GM20431 (cell line): ENCODE measurements around the gene PELI1.

ENCODE experiments used
- in situ Hi-C: fragments of 300-500 bp; cut with MseI, MboI; formaldehyde crosslinking; loops from one replicate; pipeline ENCODE4 v1.15.0; 2020; ENCODE audit warnings: low sequenced_read_pairs; ENCODE audit not compliant: unreplicated experiment

PELI1 gene, protein sequence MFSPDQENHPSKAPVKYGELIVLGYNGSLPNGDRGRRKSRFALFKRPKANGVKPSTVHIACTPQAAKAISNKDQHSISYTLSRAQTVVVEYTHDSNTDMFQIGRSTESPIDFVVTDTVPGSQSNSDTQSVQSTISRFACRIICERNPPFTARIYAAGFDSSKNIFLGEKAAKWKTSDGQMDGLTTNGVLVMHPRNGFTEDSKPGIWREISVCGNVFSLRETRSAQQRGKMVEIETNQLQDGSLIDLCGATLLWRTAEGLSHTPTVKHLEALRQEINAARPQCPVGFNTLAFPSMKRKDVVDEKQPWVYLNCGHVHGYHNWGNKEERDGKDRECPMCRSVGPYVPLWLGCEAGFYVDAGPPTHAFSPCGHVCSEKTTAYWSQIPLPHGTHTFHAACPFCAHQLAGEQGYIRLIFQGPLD

DNA sequence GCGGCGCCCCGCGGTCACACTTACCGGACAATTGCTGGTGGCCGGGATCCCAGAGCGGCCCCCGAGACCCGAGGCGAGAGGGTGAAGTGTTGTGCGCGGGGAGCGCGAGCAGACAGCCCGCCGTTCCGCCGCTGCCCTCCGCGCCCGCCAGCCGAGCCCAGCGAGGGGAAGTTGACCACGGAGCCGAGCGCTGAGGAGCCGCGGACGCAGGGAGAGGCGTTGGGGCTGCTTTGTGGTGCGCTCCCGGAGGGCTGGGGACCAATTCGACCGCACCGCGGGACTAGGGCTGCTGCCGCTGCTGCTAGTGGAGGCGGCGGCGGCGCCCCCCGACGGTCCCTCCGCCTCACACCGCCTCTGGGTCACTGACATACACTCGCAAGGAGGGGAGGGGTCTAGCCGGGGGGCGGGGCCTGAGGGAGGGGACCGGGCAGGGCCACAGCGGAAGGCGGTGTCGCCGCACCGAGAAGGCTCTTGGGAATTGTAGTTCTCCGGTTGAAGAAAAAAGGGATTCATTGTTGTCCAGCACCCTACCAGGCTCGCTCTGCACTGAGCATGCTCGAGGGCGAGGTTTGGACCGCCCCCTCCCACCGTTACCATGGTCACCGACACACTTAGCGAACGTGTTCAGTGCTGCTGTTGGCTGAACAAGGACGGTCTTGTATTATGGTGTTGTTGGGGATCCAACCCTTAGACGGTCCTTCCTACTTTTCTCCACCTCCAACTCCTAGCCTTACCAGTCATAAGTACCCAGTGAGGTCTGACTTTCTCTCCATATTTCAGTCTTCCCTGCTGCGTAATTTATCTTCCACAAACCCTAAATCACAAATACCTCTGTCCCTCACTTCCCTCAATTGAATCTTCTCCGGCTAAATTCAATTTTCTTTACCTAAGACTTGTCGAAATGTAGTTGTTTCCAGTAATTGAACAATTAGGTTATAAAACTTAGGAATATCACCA, at the start of gene PELI1:
PELI1 (minus strand) TSS at position 364 of the 957 bp plus-strand sequence. CDS start 36,110 bp downstream, outside the sequence.
- in situ Hi-C loops: no loop called here

DNA sequence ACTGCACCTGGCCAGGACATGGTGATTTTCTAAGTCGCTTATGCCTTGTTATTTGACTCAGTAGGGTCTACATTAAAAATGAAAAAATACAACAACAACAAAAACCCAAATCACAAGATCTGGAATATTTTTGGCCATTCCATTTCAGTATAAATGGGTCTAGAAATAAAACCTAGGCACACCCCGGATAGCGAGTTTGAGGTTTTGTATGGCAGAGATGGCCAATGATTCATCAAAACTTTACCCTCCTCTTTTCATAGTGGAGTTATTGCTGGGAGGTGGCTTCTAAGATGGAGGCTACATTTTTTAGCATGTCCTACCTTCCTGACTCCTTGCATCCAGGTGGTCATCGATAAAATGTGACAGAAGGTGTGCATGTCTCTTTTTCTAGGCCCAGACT, 49.3 kb upstream of the PELI1 start:
- in situ Hi-C loops: no loop called here

DNA sequence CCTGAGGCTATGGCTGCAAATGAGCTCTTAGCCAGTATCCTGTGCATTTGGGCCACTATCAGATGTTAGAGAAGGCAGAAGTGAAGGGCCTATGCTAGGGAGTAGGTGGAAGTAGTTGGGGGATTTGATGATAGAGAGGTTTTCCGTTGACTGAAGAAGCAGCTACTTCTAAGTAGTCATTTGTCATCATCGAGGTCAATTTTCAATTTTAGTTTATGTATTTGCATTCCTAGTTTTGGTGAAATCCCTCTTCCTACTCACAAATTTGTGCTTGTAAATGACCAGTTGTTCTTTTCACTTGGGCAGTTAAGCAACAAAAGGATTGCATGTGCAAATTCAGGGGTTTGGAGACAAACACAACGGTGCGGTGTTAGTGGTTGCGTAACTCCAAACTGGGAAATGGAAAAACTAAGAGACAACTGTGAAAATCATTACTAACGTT, 48.5 kb upstream of the PELI1 start:
- in situ Hi-C loops: no loop called here

DNA sequence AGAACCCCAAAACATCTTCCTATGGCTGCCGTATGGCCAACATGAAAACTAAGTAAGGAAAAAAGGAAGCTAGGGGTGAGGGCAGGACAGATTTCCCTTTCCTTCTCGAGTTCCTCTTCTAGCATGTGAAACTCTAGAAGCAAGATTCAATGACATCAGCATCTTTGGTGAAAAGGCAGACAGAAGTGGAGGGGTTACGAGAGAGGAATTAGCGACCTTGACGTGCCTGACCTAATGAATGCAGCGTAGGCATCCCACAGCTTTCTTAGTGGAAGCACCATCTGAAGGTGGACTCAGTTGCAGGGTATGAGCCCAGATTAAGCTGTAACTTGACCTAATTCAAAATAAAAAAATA, 47.9 kb upstream of the PELI1 start:
- in situ Hi-C loops: no loop called here

DNA sequence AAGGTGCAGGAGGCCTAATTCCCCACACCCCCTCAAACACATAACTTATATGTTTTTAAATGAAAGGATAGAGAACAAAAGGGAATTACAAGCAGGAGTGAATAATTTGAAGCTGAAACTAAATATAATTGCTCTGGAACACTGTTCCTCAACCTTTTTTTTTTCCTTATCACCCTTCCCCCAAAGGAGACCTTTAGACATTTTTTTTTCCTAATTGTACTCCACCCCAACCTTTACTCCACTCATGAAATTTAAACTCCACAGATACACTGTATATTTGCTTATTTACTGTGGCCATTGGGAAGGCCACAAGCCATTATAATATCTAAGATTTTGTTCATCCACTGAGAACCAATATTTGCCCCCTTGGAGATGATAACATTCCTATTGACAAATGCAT, 45.4 kb upstream of the PELI1 start:
- in situ Hi-C loops: no loop called here

DNA sequence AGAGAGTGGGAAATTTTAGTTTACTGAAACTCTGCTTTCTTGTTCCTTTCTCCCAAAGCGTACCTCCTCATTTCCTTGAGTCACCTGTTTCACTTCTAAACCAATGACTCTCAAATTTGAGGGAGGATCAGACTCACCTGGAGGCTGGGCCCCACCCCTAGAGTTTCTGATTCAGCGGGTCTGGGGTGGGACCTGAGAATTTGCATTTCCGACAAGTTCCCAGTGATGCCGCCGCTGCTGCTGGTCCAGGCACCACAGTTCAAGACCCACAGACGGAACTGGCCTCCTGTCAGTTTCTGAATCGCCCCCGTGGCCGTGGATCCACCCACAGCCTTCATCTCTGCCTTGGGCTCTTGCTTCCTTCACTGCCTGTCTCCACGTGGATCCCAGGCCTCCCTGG, 44.9 kb upstream of the PELI1 start:
- in situ Hi-C loops: no loop called here

DNA sequence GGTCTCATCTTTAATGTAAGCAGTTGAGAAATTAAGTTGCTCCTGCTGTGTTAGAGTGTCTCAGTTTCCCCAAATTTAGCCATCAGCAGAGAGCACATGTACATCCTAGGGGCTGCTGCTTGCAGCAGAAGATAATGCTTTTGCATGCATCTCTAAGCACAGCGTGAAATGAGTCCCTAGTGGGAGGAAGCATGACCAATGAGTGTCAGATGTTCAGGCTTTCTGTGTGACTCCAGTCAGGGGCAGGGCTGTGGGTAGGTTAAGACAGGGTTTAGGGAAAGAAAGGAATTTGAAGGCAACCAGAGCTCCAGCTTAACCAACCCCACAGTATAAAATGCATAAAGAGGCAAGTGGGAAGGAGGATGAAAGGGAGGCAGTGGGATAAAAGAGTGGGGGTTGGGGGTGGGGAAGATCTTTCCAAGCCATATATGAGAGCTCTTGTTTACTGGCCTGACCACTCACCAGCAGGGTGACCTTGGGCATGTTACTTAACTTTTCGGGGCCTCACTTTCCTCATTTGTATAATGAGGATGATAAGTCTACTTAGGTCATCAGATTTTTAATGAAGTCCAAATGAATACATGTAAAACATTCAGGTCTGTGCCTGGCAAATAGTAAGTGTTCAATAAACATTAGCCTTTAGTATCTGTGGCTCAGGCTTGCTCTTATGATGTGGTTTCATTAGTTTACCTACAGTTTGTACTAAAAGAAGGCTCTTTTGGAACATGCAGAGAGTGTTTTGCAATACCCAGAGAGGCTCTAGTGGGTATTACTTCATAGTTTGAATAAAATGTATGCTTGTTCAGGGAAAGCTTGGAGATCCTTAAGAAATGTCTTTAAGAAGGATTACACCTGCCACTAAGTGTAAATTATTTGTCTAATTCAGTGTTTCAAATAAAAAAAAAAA, 42.7 kb upstream of the PELI1 start:
- in situ Hi-C loops: no loop called here

DNA sequence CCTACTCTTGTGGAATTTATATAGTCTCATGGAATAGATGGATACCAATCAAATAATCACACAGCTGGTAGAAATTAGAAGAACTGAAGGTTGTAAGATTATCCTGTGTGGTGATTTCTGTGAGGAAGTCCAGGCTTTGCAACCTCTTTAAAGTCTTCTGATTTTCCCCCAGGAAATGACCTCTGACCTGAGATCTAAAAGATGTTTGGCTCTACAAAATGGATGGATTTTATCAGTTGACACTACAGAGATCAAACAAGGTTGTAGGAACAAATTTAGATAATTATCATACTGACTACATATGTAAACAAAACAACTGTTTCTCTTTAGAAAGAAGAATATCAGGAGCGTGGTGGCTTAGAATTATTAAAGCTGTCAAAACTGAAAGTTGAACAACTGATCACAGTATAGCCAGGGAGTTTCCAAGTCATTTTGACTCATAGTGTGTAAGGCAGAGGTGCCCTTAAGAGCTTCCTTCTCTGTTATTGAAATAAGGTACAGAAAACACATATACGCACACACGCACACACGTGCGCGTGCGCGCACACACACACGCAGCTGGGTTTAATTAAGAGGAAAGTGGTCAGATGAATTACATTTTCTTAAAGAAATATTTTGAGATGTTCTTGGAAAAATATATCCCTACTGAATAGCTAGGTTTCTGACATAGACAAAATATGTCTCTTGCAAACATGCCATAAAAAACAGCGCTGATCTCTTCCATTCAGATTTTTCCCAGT, 35.5 kb upstream of the PELI1 start:
- in situ Hi-C loops: no loop called here

DNA sequence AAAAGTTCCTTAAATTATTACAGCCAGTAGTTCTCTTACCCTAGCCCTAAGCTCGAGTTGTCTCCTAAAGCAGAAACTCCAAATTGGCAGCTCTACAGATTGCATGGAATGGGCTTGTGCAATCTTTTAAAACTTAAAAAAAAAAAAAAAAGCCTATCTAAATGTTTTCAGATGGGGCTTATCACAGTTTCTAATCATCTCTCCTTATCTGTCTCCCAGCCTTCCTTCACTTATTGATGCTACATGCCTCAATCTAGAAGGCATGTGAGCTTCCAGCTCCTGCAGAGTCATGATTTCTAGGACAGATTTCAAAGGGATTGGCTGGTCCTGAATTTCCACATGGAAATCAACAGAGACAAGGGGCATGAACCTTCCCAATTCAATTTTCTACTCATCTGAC, 33.1 kb upstream of the PELI1 start:
- in situ Hi-C loops: no loop called here

DNA sequence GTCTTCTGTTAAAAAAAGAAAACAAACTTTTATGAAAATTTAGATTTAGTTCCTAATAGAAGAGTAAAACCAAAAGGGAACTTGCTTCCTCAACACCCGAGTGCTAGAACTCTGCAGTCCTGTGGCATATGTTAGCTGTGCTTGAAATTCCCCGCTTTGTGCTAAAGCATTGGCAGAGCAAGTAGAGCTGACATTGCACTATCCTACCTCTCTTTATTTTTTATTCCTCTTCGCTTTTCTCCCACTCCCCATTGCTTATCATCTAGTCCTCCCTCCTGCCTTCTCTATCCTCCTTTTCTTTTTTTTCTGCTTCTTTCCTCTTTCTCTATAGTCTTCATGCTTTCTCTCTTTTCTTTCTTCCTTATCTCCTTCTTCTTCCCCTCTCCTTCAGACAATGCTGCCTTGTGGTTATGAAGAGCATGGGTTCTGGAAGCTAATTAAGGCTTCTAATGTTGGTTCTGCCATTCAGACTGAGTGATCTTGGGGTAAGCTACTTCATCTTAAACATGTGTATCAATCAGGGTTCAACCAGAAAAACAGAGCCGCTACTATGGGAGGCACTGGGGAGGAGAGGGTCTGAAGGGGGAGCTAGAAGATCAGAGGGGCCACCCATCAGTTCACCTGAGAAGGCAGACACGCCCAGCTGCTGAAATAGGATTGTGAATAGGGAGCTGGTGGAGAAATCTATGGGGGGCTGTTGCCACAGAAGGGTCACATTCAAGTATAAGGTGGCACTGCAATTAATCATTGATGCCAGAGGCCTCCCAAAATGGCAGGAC, 31.4 kb upstream of the PELI1 start:
- in situ Hi-C loops: no loop called here

DNA sequence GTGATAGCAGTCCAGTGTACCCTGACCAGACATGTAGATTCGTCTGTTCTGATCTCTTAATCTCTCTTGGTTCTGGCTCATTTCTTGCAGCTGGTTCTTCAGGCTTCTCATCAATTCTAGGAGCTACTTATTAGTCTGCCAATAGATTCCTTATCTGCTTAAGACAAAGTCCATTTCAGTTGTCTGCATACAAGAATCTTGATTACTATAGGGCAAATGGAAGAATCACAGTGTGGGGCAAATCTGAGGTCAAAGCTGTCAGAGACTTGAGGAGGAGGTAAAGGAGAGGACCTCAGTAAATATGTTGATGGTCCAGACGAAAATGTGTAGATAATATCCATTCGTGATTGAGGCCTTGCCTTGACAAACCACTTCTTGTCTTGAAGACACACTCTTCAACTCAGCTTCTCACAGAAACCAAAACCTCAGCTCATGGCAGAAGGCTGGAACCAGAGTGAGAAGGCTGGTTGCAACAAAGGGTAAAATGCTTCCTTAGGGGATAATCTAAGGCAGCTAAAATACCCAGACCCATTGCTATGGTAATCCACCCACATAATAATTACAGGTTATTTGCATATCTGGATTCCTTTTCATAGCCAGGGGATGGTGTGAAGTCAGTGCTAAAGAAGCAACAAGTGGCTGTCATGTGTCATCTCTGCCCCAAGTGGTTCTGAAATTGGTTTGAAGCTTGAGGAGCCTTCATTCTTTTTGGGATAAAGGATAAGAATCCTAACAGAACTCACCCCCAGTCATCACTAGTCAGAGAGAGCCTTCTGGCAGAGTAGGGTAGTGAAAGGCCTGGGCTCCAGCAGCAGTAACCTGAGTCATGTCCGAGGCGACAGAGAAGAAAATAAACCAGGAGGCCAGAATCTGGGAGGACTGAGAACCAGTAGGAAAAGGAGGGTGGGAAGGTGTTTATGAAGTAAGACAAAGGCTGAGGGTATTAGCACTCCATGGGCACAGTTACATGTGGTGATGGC, 29.2 kb upstream of the PELI1 start:
- in situ Hi-C loops: no loop called here

DNA sequence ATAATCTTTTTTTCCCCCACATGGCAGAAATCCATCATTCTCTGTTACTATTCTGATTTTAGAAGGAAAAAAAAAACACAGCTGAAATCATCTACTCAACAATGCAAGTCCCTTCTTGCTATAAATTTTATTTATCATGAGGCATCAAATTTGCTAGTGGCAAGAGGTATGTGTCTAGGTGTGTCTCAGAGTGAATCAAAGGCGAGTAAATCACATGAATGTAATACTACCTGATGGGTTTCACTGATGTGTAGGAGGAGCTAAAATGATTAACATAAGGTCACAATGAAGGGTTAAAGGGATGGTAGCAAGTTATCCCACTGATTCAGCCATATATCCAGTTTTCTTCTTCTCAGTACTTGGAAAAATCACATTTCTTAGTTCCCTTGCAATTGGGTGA, 24.5 kb upstream of the PELI1 start:
- in situ Hi-C loops: no loop called here

DNA sequence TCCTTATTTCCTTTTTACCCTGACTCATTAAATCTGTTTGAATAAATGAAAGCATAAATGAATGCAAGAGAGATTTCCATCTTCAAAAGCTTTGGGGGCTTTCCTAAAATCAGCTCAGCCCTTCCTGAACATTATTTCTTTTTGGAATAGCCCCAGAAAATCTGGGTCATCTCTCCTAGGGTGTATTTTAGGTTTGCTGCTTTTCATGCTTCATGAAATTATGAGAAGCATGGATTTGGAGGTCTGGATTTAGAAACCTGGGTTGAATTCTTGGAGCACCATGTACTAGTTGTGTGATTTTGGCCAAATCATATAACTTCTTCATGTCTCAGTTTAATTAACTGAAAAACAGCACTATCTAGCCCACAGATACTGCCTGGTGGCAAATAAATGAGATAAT, 24.0 kb upstream of the PELI1 start:
- in situ Hi-C loops: no loop called here

DNA sequence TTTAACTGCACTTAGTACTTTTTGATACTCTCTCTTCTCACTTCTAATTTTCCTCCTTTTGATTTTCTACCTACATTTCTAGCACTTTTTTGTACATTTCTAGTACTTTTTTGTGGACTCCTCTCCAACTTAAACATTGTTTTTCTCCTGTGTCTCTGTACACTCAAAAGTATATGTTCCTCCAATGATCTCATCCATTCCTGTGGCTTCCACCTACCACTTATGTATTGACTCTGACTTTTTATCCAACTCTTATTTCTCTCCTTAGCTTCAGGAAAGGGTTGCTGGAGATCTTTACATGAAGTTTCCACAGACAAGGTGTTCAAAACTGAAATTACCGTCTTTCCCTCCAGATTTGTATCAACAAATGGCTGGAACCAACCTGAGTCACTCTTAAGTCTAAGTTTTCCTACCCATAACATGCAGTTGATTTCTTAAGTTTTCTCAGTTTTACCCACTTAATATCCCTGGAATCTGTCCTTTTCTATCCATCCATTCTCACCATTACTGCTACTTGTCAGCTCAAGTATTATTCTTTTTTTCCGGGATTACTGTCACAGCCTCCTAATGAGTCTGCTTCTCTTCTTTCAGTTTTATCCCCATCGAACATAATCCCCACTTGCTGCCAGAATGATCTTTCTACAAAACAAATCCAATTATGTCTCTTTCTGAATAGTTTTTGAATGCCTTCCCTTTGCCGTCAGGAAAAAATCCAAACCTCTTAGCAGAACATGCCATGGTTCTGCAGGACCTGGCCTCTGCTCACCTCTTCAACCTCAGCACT, 22.6 kb upstream of the PELI1 start:
- in situ Hi-C loops: no loop called here

DNA sequence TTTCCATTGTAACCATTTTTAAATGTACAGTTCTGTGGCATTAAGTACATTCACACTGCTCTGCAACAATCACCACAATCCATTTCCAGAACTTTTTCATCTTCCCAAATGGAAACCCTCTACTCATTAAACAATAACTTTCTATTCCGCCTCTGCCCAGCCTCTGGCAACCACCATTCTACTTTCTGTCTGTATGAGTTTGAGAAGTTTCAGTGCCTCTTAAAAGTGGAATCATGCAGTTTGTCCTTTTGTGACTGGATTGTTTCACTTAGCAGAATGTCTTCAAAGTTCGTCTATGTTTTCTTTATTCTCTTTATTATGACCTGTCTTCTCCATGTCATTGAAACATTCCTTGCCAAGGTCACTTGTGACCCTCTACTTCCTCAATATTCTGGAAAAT, 22.0 kb upstream of the PELI1 start:
- in situ Hi-C loops: no loop called here

DNA sequence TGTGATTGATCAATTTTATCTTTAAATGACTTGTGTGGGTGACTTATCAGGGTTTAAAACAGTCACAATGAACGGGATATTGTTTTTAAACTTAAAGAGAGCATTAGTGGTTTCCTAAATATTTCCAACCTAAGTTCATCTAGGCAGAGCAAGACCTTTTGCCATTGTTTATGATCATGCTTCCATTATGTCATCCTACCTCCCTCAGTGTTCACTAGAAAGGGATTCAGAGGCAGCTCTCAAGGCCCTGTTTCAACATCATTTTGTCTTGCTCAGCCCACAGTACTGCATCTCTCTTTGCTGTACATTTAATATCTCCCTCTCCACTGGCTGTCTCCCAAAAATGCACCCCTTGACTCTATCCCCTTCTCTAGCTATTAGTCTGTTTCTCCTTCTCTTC, 21.5 kb upstream of the PELI1 start:
- in situ Hi-C loops: no loop called here

DNA sequence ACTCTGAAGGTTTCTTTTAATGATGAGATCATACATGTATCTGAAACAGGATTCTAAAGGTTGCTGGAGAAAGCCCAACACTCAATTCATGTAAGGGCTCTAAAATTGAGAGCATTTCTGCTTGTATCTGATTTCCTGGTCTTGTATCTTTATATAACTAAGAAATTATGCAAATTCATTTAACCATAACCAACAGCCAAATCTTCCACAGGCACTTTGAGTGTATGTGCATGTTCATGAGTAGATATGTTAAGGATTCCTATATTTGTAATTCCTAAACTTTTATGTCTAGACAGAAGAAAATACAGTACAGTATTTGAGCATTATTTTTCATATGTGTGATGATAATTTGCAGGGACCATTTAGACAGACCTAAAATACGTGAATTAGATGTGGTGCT, 20.4 kb upstream of the PELI1 start:
- in situ Hi-C loops: no loop called here
